IPS-18a (cell line): ENCODE data around the gene RBM42.
A peak's percentile ranks its signal among the peaks of the same experiment; 100 is the strongest.

Experiments used
- H3K27ac ChIP-seq: one replicate; pipeline ENCODE4 v1.5.1; 2013; ENCODE audit warnings: low read length
- H3K27me3 ChIP-seq: one replicate; pipeline ENCODE4 v1.6.1; 2013; ENCODE audit warnings: mild to moderate bottlenecking, low read length; ENCODE audit not compliant: control insufficient read depth, insufficient read depth
- H3K36me3 ChIP-seq: one replicate; pipeline ENCODE4 v1.6.1; 2013; ENCODE audit warnings: low read depth, low read length; ENCODE audit not compliant: control insufficient read depth
- H3K4me1 ChIP-seq: one replicate; pipeline ENCODE4 v1.6.1; 2013; ENCODE audit warnings: low read depth, low read length; ENCODE audit not compliant: control insufficient read depth
- H3K4me3 ChIP-seq: one replicate; pipeline ENCODE4 v1.5.1; 2013; ENCODE audit warnings: low read length
- H3K9ac ChIP-seq: one replicate; pipeline ENCODE4 v1.6.1; 2013; ENCODE audit warnings: mild to moderate bottlenecking, low read length, moderate library complexity
- H3K9me3 ChIP-seq: one replicate; pipeline ENCODE4 v1.6.1; 2013; ENCODE audit warnings: low read depth, low read length; ENCODE audit not compliant: control insufficient read depth

RBM42 gene

GRCh38 chr19:35622750-35623149 lies 6.1 kb upstream of the RBM42 start:
- no peaks in the 10 kb centered on the region for H3K4me1 ChIP-seq
- H3K27ac ChIP-seq = no peak overlapping the region
- H3K9me3 ChIP-seq = no peaks in the 10 kb centered on the region
- no peak overlapping the region for H3K9ac ChIP-seq
- no peak overlapping the region for H3K4me3 ChIP-seq
- H3K36me3 ChIP-seq = peaks cover 12% of the 10 kb centered on the region
- no peaks in the 10 kb centered on the region for H3K27me3 ChIP-seq

- Histone ChIP-seq H3K27ac (no peak overlapping the region), H3K9ac (no peak overlapping the region), H3K9me3 (no peaks in the 10 kb centered on the region), H3K27me3 (no peaks in the 10 kb centered on the region), H3K4me3 (no peak overlapping the region), H3K36me3 (peaks cover 12% of the 10 kb centered on the region), H3K4me1 (no peaks in the 10 kb centered on the region)
Measured at GRCh38 chr19:35623327-35624010, 5.4 kb upstream of the RBM42 start.

GRCh38 chr19:35628264-35628564 lies 622 bp upstream of the RBM42 start:
- H3K27ac ChIP-seq = peak overlapping the region; percentile 42

GRCh38 chr19:35629332-35629633 lies 447 bp downstream of the RBM42 start:
- Histone ChIP-seq H3K4me3 (peak overlapping the region; percentile 81), H3K27ac (no peak overlapping the region), H3K4me1 (no peaks in the 10 kb centered on the region), H3K27me3 (no peaks in the 10 kb centered on the region), H3K36me3 (peaks cover 29% of the 10 kb centered on the region), H3K9ac (peak overlapping the region; percentile 63), H3K9me3 (no peaks in the 10 kb centered on the region)

More at GRCh38 chr19:35628264-35628564, 622 bp upstream of the RBM42 start:
- Histone ChIP-seq H3K36me3 (peaks cover 21% of the 10 kb centered on the region), H3K9me3 (no peaks in the 10 kb centered on the region), H3K4me3 (peak overlapping the region; percentile 81), H3K27me3 (no peaks in the 10 kb centered on the region), H3K9ac (peak overlapping the region; percentile 55), H3K4me1 (no peaks in the 10 kb centered on the region)

- Histone ChIP-seq H3K27ac (no peak overlapping the region), H3K27me3 (no peaks in the 10 kb centered on the region), H3K9ac (no peak overlapping the region), H3K36me3 (peaks cover 50% of the 10 kb centered on the region), H3K9me3 (no peaks in the 10 kb centered on the region), H3K4me1 (peaks cover 2% of the 10 kb centered on the region), H3K4me3 (no peak overlapping the region)
Measured at GRCh38 chr19:35633727-35634440, 5.0 kb downstream of the RBM42 start.

GRCh38 chr19:35636651-35637050 lies 7.8 kb downstream of the RBM42 start:
- H3K4me1 ChIP-seq = peaks cover 12% of the 10 kb centered on the region
- H3K9ac ChIP-seq = no peak overlapping the region
- no peaks in the 10 kb centered on the region for H3K27me3 ChIP-seq
- no peak overlapping the region for H3K4me3 ChIP-seq
- H3K36me3 ChIP-seq = peaks cover 42% of the 10 kb centered on the region
- H3K9me3 ChIP-seq = no peaks in the 10 kb centered on the region
- no peak overlapping the region for H3K27ac ChIP-seq

GRCh38 chr19:35637165-35637564 lies 8.3 kb downstream of the RBM42 start:
- Histone ChIP-seq H3K4me3 (no peak overlapping the region), H3K27me3 (no peaks in the 10 kb centered on the region), H3K9me3 (no peaks in the 10 kb centered on the region), H3K36me3 (peaks cover 39% of the 10 kb centered on the region), H3K4me1 (peaks cover 15% of the 10 kb centered on the region), H3K9ac (no peak overlapping the region), H3K27ac (no peak overlapping the region)

- Histone ChIP-seq H3K9ac (no peak overlapping the region), H3K36me3 (peaks cover 21% of the 10 kb centered on the region), H3K4me1 (peaks cover 16% of the 10 kb centered on the region), H3K27me3 (peaks cover 4% of the 10 kb centered on the region), H3K4me3 (no peak overlapping the region), H3K27ac (no peak overlapping the region), H3K9me3 (no peaks in the 10 kb centered on the region)
Measured at GRCh38 chr19:35639321-35639639, 10.4 kb downstream of the RBM42 start.

GRCh38 chr19:35639863-35640262 lies 11.0 kb downstream of the RBM42 start:
- Histone ChIP-seq H3K9ac (no peak overlapping the region), H3K27me3 (peaks cover 4% of the 10 kb centered on the region), H3K36me3 (peaks cover 20% of the 10 kb centered on the region), H3K9me3 (no peaks in the 10 kb centered on the region), H3K4me1 (peaks cover 16% of the 10 kb centered on the region), H3K4me3 (no peak overlapping the region), H3K27ac (no peak overlapping the region)

GRCh38 chr19:35641515-35642151 lies 12.8 kb downstream of the RBM42 start, which contains the start of gene ETV2:
TSS of gene ETV2 (plus strand) at chr19:35641745. CDS start at chr19:35642461, 716 bp downstream.
- H3K4me1 ChIP-seq = peaks cover 16% of the 10 kb centered on the region
- peaks cover 16% of the 10 kb centered on the region for H3K27me3 ChIP-seq
- H3K9me3 ChIP-seq = no peaks in the 10 kb centered on the region
- H3K36me3 ChIP-seq = peaks cover 15% of the 10 kb centered on the region
- no peak within 1 kb of the TSS for H3K9ac ChIP-seq
- peak within 1 kb of the TSS; percentile 28 for H3K4me3 ChIP-seq
- H3K27ac ChIP-seq = no peak within 1 kb of the TSS

GRCh38 chr19:35642312-35642711 lies 13.5 kb downstream of the RBM42 start:
- Histone ChIP-seq H3K4me1 (peaks cover 16% of the 10 kb centered on the region), H3K9me3 (no peaks in the 10 kb centered on the region), H3K27me3 (peaks cover 17% of the 10 kb centered on the region), H3K36me3 (peaks cover 8% of the 10 kb centered on the region), H3K27ac (no peak overlapping the region), H3K9ac (no peak overlapping the region), H3K4me3 (no peak overlapping the region)
